Astrocyte of the hippocampus (primary cell): ENCODE results near the gene PPP1R13B.

Experiments
- DNase-seq: peaks from one replicate; pipeline ENCODE4 v3.0.0; 2011; ENCODE audit warnings: low read depth, low spot score

The PPP1R13B gene

DNA sequence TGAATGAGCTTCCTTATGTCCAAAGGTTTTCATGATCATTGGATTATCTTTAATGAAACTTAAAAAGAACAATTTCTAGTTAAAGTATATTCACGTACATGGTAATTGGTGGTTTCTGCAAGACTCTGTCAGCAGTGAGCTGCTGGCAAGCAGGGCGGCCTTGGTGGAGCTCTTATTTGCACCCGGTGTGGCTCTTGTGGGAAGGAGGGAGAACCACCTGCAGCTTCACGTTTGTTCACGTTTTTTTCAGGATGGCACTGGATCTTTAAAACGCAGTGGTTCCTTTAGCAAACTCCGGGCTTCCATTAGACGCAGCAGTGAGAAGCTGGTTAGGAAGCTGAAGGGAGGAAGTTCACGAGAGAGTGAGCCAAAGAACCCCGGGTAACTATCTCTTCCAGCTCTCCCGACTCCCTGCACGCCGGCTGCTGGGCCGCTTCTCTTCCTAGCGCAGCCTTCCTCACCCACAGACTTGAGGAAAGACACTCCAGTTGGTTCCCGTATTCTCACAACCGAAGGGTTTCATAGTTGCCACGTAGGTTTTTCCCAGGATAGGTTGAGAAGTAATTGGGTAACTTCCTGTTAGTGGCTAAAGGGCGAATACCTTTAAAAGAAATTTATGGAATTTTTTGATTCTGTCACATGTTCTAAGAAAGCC lies 160.4 kb downstream of the PPP1R13B start:
- no peak for DNase-seq

DNA sequence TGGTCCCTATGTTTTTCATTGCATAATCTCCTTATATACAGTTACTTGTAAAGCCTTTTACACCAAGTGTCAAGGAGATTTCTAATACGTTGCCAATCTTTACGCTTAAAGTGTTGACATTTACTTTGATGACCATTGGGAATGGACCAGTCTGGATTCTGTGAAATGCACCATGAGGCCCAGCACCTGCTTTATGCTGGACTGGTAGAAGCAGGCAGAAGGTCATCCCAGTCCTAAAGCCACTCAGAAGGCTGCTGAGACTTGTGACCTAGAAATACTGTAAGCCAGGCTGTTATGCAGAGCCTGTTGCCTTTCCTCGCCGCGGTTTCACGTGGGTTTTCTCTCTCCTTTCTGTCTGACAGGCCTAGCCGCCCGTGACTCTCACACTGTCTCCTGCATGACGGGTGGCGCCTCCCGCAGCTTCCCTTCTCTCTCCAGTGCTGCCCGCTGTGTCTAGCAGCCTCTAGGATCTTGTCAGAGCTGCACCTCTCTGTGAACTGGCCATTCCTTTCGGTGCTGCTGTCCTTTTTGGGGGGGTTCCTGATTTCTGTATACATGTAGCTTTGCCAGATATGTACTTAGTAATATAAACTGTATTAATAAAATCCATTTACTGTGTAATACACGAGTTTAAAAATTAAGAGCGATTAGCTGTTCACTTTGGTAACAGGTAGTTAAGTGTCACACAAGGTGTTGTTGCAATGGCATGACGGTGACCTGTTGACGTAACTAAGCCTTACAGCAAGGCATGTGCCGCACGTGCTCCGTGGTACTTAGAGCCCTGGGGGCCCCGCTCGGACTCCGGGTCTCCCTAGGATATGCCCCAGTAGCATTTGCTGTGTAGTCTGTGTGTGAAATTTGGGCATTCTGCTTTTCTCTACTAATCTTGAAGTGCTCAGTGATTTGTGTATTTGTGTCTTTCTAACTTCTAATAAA lies 161.8 kb downstream of the PPP1R13B start:
- no peak for DNase-seq

- no peak for DNase-seq
These were observed 162.5 kb downstream of the PPP1R13B start for GRCh38 chr14:103684871-103685270.

DNA sequence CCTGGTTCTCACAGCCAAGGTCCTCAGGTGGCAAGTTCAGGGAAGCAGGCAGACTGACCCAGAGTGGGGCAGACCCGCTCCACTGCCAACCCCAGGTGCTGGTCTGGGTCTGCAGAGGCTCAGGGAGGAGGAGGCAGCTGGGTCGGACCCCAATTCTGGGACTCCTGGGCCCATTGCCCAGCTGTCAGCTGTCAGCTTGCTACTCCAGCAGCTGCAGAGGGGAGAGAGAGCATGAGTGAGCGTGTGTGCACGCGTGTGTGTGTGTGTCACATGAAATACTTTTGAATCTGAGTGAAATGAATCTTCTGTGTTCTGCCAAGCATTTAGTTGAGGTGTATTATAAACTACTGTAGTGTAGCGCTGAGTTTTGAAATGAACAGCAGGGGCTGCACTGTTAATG lies 162.9 kb downstream of the PPP1R13B start:
- no peak for DNase-seq
